OCI-LY7 (cell line): ENCODE measurements around the gene DYNLT3. TPM values are rescaled to one million over a fixed set of nuclear protein-coding genes. Genes with fewer than 3 reads are reported as not detected.

ENCODE experiments used
- BruUV-seq: library from RNA; stranded (reverse); fragments of 400-500 nt; replicated peaks from 2 replicates; lab custom pipeline; 2021; lab: Mats Ljungman, UMichigan
- CTCF ChIA-PET: fragments of 300-600 bp; sonication (Branson Sonifier 250); formaldehyde crosslinking; loops from one replicate; lab custom pipeline; 2022; ENCODE audit warnings: antibody characterized with exemption; ENCODE audit not compliant: unreplicated experiment; lab: Charles Lee
- POLR2A ChIA-PET: fragments of 300-600 bp; sonication (Branson Sonifier 250); formaldehyde crosslinking; loops from one replicate; lab custom pipeline; 2022; ENCODE audit warnings: antibody characterized with exemption; lab: Charles Lee
- DNase-seq: peaks from one replicate; pipeline ENCODE4 v3.0.0-alpha.2; 2015; ENCODE audit warnings: low spot score
- H2AFZ ChIP-seq: fragments of 200-600 bp; sonication (generic), shearing (Covaris generic); 2 replicates; pipeline ENCODE4 v1.6.1; 2014; ENCODE audit warnings: mild to moderate bottlenecking, antibody characterized with exemption, low read length, moderate library complexity
- H3K27ac ChIP-seq: fragments of 200-600 bp; sonication (generic); 2 replicates; pipeline ENCODE4 v1.5.1; 2014; ENCODE audit warnings: mixed run types, low read depth, mild to moderate bottlenecking, moderate library complexity, low read length, inconsistent platforms; ENCODE audit not compliant: poor library complexity, severe bottlenecking
- H3K36me3 ChIP-seq: fragments of 200-600 bp; sonication (generic); 2 replicates; pipeline ENCODE4 v1.6.1; 2014; ENCODE audit warnings: mild to moderate bottlenecking, antibody characterized with exemption, low read length, moderate library complexity, mixed read lengths; ENCODE audit not compliant: insufficient read depth
- H3K4me1 ChIP-seq: fragments of 200-600 bp; sonication (generic); 2 replicates; pipeline ENCODE4 v1.5.1; 2014; ENCODE audit warnings: mild to moderate bottlenecking, low read length; ENCODE audit not compliant: insufficient read depth, poor library complexity, severe bottlenecking
- H3K4me2 ChIP-seq: fragments of 200-600 bp; sonication (generic); 2 replicates; pipeline ENCODE4 v1.6.1; 2014; ENCODE audit warnings: mild to moderate bottlenecking, low read length
- H3K4me3 ChIP-seq: fragments of 200-600 bp; sonication (generic); 2 replicates; pipeline ENCODE4 v1.5.1; 2014; ENCODE audit warnings: mild to moderate bottlenecking, low read depth, low read length; ENCODE audit not compliant: poor library complexity, severe bottlenecking
- H3K79me2 ChIP-seq: fragments of 200-600 bp; sonication (generic); 2 replicates; pipeline ENCODE4 v1.6.1; 2016; ENCODE audit warnings: low read depth, mild to moderate bottlenecking, low read length, moderate library complexity, mixed read lengths; ENCODE audit not compliant: insufficient read depth
- H3K9me2 ChIP-seq: fragments of 200-600 bp; sonication (generic); 2 replicates; pipeline ENCODE4 v1.6.1; 2016; ENCODE audit warnings: mild to moderate bottlenecking, low read length, mixed read lengths; ENCODE audit not compliant: insufficient read depth
- H3K9me3 ChIP-seq: fragments of 200-600 bp; sonication (generic); 2 replicates; pipeline ENCODE4 v1.6.1; 2014; ENCODE audit warnings: mild to moderate bottlenecking, mixed run types, low read length, mixed read lengths
- H4K20me1 ChIP-seq: fragments of 200-600 bp; sonication (generic); 2 replicates; pipeline ENCODE4 v1.6.1; 2014; ENCODE audit warnings: mild to moderate bottlenecking, antibody characterized with exemption, low read length, moderate library complexity, mixed read lengths; ENCODE audit not compliant: insufficient read depth
- CTCF ChIP-seq: fragments of 200-600 bp; sonication (generic); conservative IDR thresholded peaks from 2 replicates; pipeline ENCODE4 v1.5.1; 2014; ENCODE audit warnings: mild to moderate bottlenecking, antibody characterized with exemption, low read length, moderate library complexity, mixed read lengths
- EZH2phosphoT487 ChIP-seq: fragments of 200-600 bp; sonication (generic); IDR thresholded peaks from 2 replicates; pipeline ENCODE4 v1.6.1; 2018; ENCODE audit warnings: low read depth, borderline replicate concordance, mild to moderate bottlenecking, mixed run types, antibody characterized with exemption, low read length, moderate library complexity, mixed read lengths
- intact Hi-C: fragments of 100-400 bp; cut with micrococcal nuclease; formaldehyde crosslinking; loops from one replicate; pipeline ENCODE4 v1.10.0; 2022; ENCODE audit not compliant: unreplicated experiment
- total RNA-seq, 2 experiments: library from RNA; depleted of rRNA in 1 of 2; stranded (reverse); fragments of >200 nt in 1 of 2; shearing (Covaris generic) in 1 of 2; gene quantifications; 2 replicates each; pipeline ENCODE4 v1.2.3, GENCODE V29; 2014 to 2022

Gene DYNLT3
- total RNA-seq, 2 experiments from 2014 or later, result 0.73 to 18.6 TPM

- POLR2A ChIA-PET, result interaction anchor here (0.6 kb wide), 2 partner anchors 142 to 510 kb away, joined by 3 to 7 read pairs; no protein-coding TSS in a partner anchor
- Histone ChIP-seq H3K9me2 (no peaks in the 10 kb centered on the region), H3K4me1 (no peaks in the 10 kb centered on the region), H4K20me1 (no peaks in the 10 kb centered on the region), H3K4me2 (no peak overlapping the region), H3K36me3 (no peaks in the 10 kb centered on the region), H3K9me3 (no peaks in the 10 kb centered on the region), H3K27ac (no peak overlapping the region), H3K4me3 (no peak overlapping the region), H3K79me2 (no peaks in the 10 kb centered on the region), H2AFZ (no peak overlapping the region)
- intact Hi-C loops, result no loop called here
- DNase-seq, result no peak
- no TSS peak for BruUV-seq
- CTCF ChIA-PET, result no interaction called here
- no peak for TF ChIP-seq CTCF
- no peak for TF ChIP-seq EZH2phosphoT487
Measured at GRCh38 chrX:37876716-37877115, 29.3 kb upstream of the DYNLT3 start.

- DNase-seq, result no peak
- intact Hi-C loops, result no loop called here
- ChIA-PET CTCF (no interaction called here), POLR2A (no interaction called here)
- no peak overlapping the region for H3K27ac ChIP-seq
- no peak overlapping the region for H2AFZ ChIP-seq
- no peaks in the 10 kb centered on the region for H3K9me2 ChIP-seq
- no peaks in the 10 kb centered on the region for H3K36me3 ChIP-seq
- no peak overlapping the region for H3K4me3 ChIP-seq
- H3K4me2 ChIP-seq, result no peak overlapping the region
- no TSS peak for BruUV-seq
- no peaks in the 10 kb centered on the region for H3K9me3 ChIP-seq
- no peaks in the 10 kb centered on the region for H3K79me2 ChIP-seq
- no peaks in the 10 kb centered on the region for H3K4me1 ChIP-seq
- no peak for TF ChIP-seq EZH2phosphoT487
- TF ChIP-seq CTCF, result no peak
- no peaks in the 10 kb centered on the region for H4K20me1 ChIP-seq
Measured at GRCh38 chrX:37875675-37876074, 28.3 kb upstream of the DYNLT3 start.

GRCh38 chrX:37873220-37873619 is 25.8 kb upstream of the DYNLT3 start:
- Histone ChIP-seq H3K79me2 (no peaks in the 10 kb centered on the region), H3K9me2 (no peaks in the 10 kb centered on the region), H3K4me2 (no peak overlapping the region), H3K4me1 (no peaks in the 10 kb centered on the region), H3K36me3 (no peaks in the 10 kb centered on the region), H2AFZ (no peak overlapping the region), H3K27ac (no peak overlapping the region), H3K9me3 (no peaks in the 10 kb centered on the region), H4K20me1 (no peaks in the 10 kb centered on the region), H3K4me3 (no peak overlapping the region)
- no peak for TF ChIP-seq CTCF
- no peak for TF ChIP-seq EZH2phosphoT487
- CTCF ChIA-PET, result no interaction called here
- DNase-seq, result no peak
- BruUV-seq, result no TSS peak
- POLR2A ChIA-PET, result interaction anchor here (1.1 kb wide), 1 partner anchor 13 kb away, joined by 5 read pairs; no protein-coding TSS in a partner anchor
- intact Hi-C loops, result no loop called here
